ENCODE data around the gene MVD. TPM values are rescaled to one million over a fixed set of nuclear protein-coding genes. Genes with fewer than 3 reads are reported as not detected.

The MVD gene
- total and polyA plus RNA-seq, 2 of the 13 experiments (the other 11 are each of a cell fraction or from before 2014, with no cell fraction given) = 28.1 to 187 TPM

DNA sequence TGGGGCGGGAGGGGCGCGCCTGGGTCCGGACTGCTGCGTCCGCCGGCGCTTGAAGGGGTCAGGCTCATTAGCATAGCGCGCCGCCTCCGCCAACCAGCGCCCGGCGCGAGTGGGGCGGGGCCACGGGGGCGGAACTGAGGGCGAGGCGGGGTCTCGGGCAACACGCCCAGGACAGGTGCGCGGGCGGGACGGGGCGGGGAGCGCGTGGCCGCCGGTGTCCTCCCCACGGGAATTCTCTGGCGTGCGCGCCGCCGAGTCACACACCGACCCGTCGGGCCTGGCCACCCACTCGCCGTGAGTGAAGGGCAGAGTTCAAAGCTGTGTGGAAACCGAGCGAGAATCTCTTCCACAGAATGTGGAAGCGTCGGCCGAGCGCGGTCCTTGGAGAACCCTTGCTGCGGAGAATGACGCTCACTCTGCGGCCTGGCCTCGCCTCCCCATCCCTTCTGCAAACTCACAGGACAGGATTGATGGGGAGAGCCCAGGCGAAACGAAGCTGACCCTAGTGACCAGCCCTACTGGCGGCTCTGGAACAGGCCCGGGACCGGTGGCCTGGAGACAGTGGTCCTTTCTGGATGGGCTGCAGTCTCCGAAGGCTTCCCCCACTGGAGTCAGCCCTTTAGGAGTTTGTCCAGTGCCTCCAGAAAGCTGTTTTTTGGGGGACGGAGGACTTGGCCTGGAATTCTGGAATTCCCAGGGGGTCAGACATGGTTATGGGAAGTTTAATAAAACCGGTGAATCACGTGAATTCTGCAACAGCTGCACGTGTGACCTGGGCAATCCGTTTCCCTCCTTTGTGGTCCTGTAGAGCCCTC, 23.8 kb upstream of the MVD start, which contains the start of gene SNAI3 (continued):
- TF ChIP-seq, protein P1, sequence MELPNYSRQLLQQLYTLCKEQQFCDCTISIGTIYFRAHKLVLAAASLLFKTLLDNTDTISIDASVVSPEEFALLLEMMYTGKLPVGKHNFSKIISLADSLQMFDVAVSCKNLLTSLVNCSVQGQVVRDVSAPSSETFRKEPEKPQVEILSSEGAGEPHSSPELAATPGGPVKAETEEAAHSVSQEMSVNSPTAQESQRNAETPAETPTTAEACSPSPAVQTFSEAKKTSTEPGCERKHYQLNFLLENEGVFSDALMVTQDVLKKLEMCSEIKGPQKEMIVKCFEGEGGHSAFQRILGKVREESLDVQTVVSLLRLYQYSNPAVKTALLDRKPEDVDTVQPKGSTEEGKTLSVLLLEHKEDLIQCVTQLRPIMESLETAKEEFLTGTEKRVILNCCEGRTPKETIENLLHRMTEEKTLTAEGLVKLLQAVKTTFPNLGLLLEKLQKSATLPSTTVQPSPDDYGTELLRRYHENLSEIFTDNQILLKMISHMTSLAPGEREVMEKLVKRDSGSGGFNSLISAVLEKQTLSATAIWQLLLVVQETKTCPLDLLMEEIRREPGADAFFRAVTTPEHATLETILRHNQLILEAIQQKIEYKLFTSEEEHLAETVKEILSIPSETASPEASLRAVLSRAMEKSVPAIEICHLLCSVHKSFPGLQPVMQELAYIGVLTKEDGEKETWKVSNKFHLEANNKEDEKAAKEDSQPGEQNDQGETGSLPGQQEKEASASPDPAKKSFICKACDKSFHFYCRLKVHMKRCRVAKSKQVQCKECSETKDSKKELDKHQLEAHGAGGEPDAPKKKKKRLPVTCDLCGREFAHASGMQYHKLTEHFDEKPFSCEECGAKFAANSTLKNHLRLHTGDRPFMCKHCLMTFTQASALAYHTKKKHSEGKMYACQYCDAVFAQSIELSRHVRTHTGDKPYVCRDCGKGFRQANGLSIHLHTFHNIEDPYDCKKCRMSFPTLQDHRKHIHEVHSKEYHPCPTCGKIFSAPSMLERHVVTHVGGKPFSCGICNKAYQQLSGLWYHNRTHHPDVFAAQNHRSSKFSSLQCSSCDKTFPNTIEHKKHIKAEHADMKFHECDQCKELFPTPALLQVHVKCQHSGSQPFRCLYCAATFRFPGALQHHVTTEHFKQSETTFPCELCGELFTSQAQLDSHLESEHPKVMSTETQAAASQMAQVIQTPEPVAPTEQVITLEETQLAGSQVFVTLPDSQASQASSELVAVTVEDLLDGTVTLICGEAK (IDR thresholded peaks at IDR 0.05) = no peak
- TF ChIP-seq, protein P1 (CRISPR knock-in tag; IDR thresholded peaks at IDR 0.05) = peak; percentile 63
- TF ChIP-seq RAD21 (CRISPR knock-in tag; IDR thresholded peaks at IDR 0.05) (peak; percentile 17), ETS1 (CRISPR knock-in tag; IDR thresholded peaks at IDR 0.05) (no peak), NFE2 (CRISPR knock-in tag; IDR thresholded peaks at IDR 0.05) (no peak), ZNF253 (CRISPR knock-in tag; IDR thresholded peaks at IDR 0.05; ENCODE audit: borderline replicate concordance) (peak; percentile 71), ISX (CRISPR knock-in tag; conservative IDR thresholded peaks at IDR 0.05) (no peak), FOXO4 (CRISPR knock-in tag; conservative IDR thresholded peaks at IDR 0.05) (no peak), ELF1 (CRISPR knock-in tag; IDR thresholded peaks at IDR 0.05) (no peak; the same call in 1 of the 2 replicates)
- TF ChIP-seq, protein P2, sequence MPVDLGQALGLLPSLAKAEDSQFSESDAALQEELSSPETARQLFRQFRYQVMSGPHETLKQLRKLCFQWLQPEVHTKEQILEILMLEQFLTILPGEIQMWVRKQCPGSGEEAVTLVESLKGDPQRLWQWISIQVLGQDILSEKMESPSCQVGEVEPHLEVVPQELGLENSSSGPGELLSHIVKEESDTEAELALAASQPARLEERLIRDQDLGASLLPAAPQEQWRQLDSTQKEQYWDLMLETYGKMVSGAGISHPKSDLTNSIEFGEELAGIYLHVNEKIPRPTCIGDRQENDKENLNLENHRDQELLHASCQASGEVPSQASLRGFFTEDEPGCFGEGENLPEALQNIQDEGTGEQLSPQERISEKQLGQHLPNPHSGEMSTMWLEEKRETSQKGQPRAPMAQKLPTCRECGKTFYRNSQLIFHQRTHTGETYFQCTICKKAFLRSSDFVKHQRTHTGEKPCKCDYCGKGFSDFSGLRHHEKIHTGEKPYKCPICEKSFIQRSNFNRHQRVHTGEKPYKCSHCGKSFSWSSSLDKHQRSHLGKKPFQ (CRISPR knock-in tag; IDR thresholded peaks at IDR 0.05; ENCODE audit: insufficient replicate concordance) = peak; percentile 77
- TF ChIP-seq, protein P3, sequence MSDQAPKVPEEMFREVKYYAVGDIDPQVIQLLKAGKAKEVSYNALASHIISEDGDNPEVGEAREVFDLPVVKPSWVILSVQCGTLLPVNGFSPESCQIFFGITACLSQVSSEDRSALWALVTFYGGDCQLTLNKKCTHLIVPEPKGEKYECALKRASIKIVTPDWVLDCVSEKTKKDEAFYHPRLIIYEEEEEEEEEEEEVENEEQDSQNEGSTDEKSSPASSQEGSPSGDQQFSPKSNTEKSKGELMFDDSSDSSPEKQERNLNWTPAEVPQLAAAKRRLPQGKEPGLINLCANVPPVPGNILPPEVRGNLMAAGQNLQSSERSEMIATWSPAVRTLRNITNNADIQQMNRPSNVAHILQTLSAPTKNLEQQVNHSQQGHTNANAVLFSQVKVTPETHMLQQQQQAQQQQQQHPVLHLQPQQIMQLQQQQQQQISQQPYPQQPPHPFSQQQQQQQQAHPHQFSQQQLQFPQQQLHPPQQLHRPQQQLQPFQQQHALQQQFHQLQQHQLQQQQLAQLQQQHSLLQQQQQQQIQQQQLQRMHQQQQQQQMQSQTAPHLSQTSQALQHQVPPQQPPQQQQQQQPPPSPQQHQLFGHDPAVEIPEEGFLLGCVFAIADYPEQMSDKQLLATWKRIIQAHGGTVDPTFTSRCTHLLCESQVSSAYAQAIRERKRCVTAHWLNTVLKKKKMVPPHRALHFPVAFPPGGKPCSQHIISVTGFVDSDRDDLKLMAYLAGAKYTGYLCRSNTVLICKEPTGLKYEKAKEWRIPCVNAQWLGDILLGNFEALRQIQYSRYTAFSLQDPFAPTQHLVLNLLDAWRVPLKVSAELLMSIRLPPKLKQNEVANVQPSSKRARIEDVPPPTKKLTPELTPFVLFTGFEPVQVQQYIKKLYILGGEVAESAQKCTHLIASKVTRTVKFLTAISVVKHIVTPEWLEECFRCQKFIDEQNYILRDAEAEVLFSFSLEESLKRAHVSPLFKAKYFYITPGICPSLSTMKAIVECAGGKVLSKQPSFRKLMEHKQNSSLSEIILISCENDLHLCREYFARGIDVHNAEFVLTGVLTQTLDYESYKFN (CRISPR knock-in tag; conservative IDR thresholded peaks at IDR 0.05) = no peak; the same call in 1 of the 2 replicates

All from HepG2 (cell line).